GM12801 (cell line): ENCODE data around the gene ADARB1.

Experiments
- CTCF ChIP-seq: IDR thresholded peaks from one replicate; pipeline ENCODE4 v1.5.1; 2011; ENCODE audit warnings: control low read depth; ENCODE audit not compliant: insufficient read length; ENCODE audit errors: extremely low read depth

ADARB1 gene

GRCh38 chr21:45237401-45237800, 163.0 kb downstream of the ADARB1 start:
- no peak for TF ChIP-seq CTCF

GRCh38 chr21:45241357-45241756, 167.0 kb downstream of the ADARB1 start:
- TF ChIP-seq CTCF: no peak

- no peak for TF ChIP-seq CTCF
These were observed 169.2 kb downstream of the ADARB1 start for GRCh38 chr21:45243603-45244002.

- no peak for TF ChIP-seq CTCF
These were observed 170.5 kb downstream of the ADARB1 start for GRCh38 chr21:45244799-45245340.

- no peak for TF ChIP-seq CTCF
These were observed 172.3 kb downstream of the ADARB1 start for GRCh38 chr21:45246386-45247320.

- no peak for TF ChIP-seq CTCF
These were observed 174.0 kb downstream of the ADARB1 start for GRCh38 chr21:45248301-45248892.

GRCh38 chr21:45248893-45249381, 174.6 kb downstream of the ADARB1 start:
- no peak for TF ChIP-seq CTCF
